Spleen (tissue), 7 donors: ENCODE data around the gene SCN11A.

Source experiments
- POLR2A ChIP-seq, 3 donors: fragments of 450-650 bp; IDR thresholded peaks; one replicate each; pipeline ENCODE4 v1.5.1; 2017; ENCODE audit warnings: antibody characterized with exemption in 3 of 3, mild to moderate bottlenecking in 1 of 3
- TF ChIP-seq, protein P1 (sequence below), 11 experiments: fragments of 200-600 bp in 7 of 11; fragments of 450-650 bp in 4 of 11; sonication (generic) in 4 of 11; IDR thresholded peaks in 8 of 11; conservative IDR thresholded peaks in 3 of 11; 1 replicate in 7 of 11; 2 replicates in 4 of 11; pipeline versions ENCODE4 v1.4.0 to v1.8.0; 2016 to 2021; ENCODE audit warnings: antibody characterized with exemption in 11 of 11, inconsistent platforms in 4 of 11, mild to moderate bottlenecking in 1 of 11
- donor health status: DM: no; HTN: no; CAD: no; lungs with moderate emphysema.
- donor health status: DM: no; HTN: no; CAD: no.
- donor health status: DM: no; HTN: no; CAD: no.

DNA sequence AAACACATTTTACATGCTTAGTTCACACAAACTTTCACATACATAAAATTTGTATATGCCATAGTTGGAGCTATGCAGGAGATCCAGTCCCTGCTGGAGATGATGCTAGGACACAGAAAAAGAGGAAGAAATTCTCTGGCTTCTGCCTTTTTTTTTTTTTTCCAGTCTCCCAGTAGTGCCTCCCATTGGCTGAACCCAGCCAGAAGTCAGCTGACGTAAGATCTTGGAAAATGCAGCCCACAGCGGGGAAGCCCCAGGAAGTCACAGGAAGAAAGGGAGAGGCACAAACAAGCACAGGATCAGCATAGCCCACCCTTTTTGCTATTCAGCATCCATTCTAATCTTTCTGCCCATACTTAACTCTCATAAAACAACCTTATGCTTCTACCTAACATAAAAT is 38.5 kb downstream of the SCN11A start:
- TF ChIP-seq, protein P1, sequence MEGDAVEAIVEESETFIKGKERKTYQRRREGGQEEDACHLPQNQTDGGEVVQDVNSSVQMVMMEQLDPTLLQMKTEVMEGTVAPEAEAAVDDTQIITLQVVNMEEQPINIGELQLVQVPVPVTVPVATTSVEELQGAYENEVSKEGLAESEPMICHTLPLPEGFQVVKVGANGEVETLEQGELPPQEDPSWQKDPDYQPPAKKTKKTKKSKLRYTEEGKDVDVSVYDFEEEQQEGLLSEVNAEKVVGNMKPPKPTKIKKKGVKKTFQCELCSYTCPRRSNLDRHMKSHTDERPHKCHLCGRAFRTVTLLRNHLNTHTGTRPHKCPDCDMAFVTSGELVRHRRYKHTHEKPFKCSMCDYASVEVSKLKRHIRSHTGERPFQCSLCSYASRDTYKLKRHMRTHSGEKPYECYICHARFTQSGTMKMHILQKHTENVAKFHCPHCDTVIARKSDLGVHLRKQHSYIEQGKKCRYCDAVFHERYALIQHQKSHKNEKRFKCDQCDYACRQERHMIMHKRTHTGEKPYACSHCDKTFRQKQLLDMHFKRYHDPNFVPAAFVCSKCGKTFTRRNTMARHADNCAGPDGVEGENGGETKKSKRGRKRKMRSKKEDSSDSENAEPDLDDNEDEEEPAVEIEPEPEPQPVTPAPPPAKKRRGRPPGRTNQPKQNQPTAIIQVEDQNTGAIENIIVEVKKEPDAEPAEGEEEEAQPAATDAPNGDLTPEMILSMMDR (IDR thresholded peaks at IDR 0.05 in 8 of 11, conservative IDR thresholded peaks at IDR 0.05 in 3 of 11), result no peak
- TF ChIP-seq POLR2A (IDR thresholded peaks at IDR 0.05), result no peak
